ENCODE measurements around the gene PLCB1. TPM values are rescaled to one million over a fixed set of nuclear protein-coding genes. Genes with fewer than 3 reads are reported as not detected.

The PLCB1 gene
- total and polyA plus RNA-seq, 2 experiments from 2014 or later, result 14.9 to 20.7 TPM

DNA sequence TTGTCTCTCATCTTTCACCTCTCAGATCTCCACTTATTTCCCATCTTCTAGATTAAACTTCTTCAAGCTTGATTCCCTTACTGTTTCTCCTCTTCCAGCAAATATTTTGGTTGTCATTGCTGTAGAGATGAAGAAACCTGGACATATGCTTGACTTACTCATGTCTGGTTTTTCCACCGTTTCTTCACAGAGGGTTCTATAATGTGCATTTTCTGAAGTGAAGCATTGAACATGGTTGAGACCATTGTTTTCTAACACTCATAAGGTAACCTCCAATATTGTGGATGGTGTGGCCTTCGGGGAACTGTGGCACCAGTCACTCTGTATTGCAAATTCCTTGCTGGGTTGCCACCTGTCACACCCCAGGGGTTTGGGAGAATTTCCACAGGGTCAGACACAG, 237.2 kb downstream of the PLCB1 start:
- DNase-seq (ENCODE audit: low spot score) (no peak), ATAC-seq (no peak)
- Mint-ChIP-seq H3K27ac (no peak overlapping the region), H3K9me3 (no peaks in the 10 kb centered on the region), H3K4me1 (peaks cover 3% of the 10 kb centered on the region; the same call in 2 of the 3 replicates), H3K4me3 (no peak overlapping the region), H3K36me3 (ENCODE audit: low read depth) (no peaks in the 10 kb centered on the region), H3K27me3 (ENCODE audit: insufficient read depth, low read depth, poor library complexity) (no peaks in the 10 kb centered on the region)
- Histone ChIP-seq H3K4me1 (ENCODE audit: insufficient read depth) (no peaks in the 10 kb centered on the region), H3K9me2 (ENCODE audit: insufficient read depth) (no peaks in the 10 kb centered on the region; the same call in 1 of the 2 replicates), H4K20me1 (replicated peaks; ENCODE audit: insufficient read depth) (no peaks in the 10 kb centered on the region), H3K27me3 (ENCODE audit: insufficient read depth) (no peaks in the 10 kb centered on the region), H3K36me3 (ENCODE audit: insufficient read depth) (no peaks in the 10 kb centered on the region), H3K79me2 (replicated peaks; ENCODE audit: insufficient read depth) (no peaks in the 10 kb centered on the region), H3K4me2 (no peak overlapping the region), H3F3A (replicated peaks; ENCODE audit: low read depth) (no peaks in the 10 kb centered on the region), H3K4me3 (no peak overlapping the region), H3K27ac (ENCODE audit: low read depth) (no peak overlapping the region), H2AFZ (no peak overlapping the region)
- TF ChIP-seq POLR2AphosphoS5 (IDR thresholded peaks at IDR 0.05; ENCODE audit: low read depth) (no peak), NANOG (IDR thresholded peaks at IDR 0.05; ENCODE audit: borderline replicate concordance) (no peak), ETS1 (IDR thresholded peaks at IDR 0.05) (no peak), EZH2 (IDR thresholded peaks at IDR 0.05; ENCODE audit: low read depth, unreplicated experiment) (no peak), REST (IDR thresholded peaks at IDR 0.05; ENCODE audit: unreplicated experiment) (no peak)

DNA sequence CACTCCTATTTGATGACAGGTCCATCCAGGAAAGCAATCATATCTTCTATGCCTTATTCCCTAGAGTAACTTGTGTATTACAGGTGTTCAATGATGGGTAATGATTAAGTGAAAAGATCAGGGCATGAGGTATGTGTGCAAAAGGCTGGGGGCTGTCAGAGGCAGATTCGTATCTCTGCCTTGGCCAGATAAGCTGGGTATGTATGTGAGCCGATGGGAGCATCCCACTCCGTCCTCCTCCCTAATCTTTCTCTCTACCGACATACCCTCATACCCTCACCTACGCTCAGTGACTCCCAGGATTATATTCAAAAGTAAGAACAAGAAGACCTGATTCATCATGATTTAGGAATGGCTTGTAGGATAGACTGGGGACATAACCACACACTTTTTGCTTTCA, 238.7 kb downstream of the PLCB1 start:
- H2AFZ ChIP-seq, result no peak overlapping the region
- Mint-ChIP-seq H3K4me3 (no peak overlapping the region), H3K9me3 (no peaks in the 10 kb centered on the region; the same call in 2 of the 3 replicates), H3K27ac (no peak overlapping the region), H3K36me3 (ENCODE audit: low read depth) (no peaks in the 10 kb centered on the region), H3K27me3 (ENCODE audit: insufficient read depth, low read depth, poor library complexity) (no peaks in the 10 kb centered on the region), H3K4me1 (peaks cover 6% of the 10 kb centered on the region; the same call in 2 of the 3 replicates)
- H3F3A ChIP-seq (replicated peaks; ENCODE audit: low read depth), result no peaks in the 10 kb centered on the region
- TF ChIP-seq, protein P1, sequence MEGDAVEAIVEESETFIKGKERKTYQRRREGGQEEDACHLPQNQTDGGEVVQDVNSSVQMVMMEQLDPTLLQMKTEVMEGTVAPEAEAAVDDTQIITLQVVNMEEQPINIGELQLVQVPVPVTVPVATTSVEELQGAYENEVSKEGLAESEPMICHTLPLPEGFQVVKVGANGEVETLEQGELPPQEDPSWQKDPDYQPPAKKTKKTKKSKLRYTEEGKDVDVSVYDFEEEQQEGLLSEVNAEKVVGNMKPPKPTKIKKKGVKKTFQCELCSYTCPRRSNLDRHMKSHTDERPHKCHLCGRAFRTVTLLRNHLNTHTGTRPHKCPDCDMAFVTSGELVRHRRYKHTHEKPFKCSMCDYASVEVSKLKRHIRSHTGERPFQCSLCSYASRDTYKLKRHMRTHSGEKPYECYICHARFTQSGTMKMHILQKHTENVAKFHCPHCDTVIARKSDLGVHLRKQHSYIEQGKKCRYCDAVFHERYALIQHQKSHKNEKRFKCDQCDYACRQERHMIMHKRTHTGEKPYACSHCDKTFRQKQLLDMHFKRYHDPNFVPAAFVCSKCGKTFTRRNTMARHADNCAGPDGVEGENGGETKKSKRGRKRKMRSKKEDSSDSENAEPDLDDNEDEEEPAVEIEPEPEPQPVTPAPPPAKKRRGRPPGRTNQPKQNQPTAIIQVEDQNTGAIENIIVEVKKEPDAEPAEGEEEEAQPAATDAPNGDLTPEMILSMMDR (conservative IDR thresholded peaks at IDR 0.05; ENCODE audit: low read depth in 2 of 2), result no peak
- TF ChIP-seq EZH2 (IDR thresholded peaks at IDR 0.05; ENCODE audit: low read depth, unreplicated experiment), result no peak
- no peaks in the 10 kb centered on the region for H3K79me2 ChIP-seq (replicated peaks; ENCODE audit: insufficient read depth)
- DNase-seq (ENCODE audit: low spot score) (no peak), ATAC-seq (no peak)
- no peaks in the 10 kb centered on the region for H3K36me3 ChIP-seq (ENCODE audit: insufficient read depth)
- no peaks in the 10 kb centered on the region; the same call in 1 of the 2 replicates for H3K9me2 ChIP-seq (ENCODE audit: insufficient read depth)
- no peak overlapping the region for H3K4me2 ChIP-seq
- H3K27me3 ChIP-seq (ENCODE audit: insufficient read depth), result no peaks in the 10 kb centered on the region
- no peak overlapping the region for H3K4me3 ChIP-seq
- H3K27ac ChIP-seq (ENCODE audit: low read depth), result no peak overlapping the region
- H3K4me1 ChIP-seq (ENCODE audit: insufficient read depth), result no peaks in the 10 kb centered on the region
- H4K20me1 ChIP-seq (replicated peaks; ENCODE audit: insufficient read depth), result no peaks in the 10 kb centered on the region
